ENCODE measurements around the gene WDR48.

Gene WDR48

DNA sequence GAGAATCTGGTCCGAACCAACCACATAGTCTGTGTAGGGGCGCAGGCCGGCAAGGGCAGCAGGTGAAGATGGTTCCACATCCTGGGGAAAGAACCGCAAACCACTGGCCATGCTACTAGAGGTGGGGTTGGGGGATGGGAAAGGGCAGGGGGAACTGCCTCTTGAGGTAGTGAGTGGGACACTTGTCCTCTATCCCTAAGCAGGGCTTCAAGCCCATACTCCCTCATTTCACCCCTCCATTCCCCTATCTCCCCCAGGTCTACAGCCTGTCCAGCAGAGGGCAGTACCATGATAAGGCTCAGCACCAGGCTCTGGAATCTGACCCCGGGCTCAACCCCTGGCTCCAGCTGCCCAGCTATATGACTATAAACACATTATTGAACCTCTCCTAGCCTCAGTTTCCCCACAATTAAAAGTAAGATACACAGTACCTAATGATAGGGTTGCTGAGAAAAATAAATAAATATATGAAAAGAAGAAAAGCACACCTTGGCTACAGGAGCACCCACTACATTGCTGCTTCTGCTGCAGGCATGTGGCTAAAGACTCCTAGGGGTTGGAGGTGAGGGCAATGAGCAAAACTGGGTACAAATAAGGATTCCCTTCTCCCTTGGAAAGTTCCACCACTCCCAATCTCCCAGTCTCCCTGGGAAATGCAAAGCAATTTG lies 49.3 kb downstream of the WDR48 start:
- peak in 1 of 56 donors; percentile 10 for DNase-seq

DNA sequence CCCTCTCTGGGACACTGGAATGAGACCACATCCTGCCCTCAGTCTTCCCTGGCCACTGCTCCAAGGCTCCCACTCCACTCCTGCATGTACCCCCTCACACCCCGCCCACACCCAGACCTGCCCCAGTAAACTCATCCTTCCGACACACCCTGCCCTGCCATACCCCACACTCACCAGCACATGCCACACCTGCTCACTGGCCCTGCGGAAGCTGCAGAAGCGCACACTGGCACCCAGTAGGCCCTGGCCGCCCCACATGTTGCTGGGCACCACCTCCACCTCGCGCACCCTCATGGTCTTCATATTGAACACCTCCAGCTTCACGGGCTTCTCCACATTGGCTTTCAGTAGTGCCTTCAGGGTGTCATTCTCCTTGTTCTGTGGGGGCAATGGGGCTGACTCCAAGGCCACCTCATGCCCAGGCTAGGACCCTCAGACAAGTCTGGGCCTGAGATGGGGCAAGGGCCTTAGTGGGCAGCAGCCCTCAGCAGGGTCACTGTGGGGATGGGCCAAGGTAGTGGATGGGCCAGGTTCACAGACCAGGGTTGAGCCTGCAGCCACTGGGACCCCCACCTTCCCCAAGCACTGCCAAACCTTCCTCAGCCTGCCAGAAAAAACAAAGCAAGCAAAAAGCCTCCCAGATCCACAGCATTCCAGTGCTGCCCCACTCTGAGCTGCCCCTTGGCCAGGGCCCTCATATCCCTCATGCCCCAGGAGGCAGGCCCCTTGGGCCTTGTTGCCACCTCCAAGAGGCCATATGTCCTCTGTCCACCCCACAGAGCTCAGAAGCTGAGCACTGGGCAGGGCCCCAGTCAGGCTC lies 50.9 kb downstream of the WDR48 start:
- no peak for DNase-seq

DNA sequence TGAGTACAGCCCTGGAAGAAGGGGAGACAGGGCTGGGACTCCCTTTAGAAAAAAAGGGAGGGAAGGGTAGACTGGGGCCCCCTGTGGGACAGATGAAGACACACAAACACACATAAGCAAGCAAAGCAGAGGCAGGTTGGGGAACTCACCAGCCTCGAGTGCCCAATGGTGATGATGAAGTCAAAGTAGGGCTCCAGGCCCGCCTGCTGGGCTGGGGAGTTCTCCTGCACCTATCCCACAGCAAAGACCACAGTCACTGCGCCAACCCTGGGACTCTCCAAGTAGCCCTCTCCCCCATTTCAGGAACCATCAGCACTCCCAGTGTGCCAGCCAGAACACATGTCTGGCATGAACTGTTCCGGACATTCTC lies 51.5 kb downstream of the WDR48 start:
- no peak for DNase-seq

DNA sequence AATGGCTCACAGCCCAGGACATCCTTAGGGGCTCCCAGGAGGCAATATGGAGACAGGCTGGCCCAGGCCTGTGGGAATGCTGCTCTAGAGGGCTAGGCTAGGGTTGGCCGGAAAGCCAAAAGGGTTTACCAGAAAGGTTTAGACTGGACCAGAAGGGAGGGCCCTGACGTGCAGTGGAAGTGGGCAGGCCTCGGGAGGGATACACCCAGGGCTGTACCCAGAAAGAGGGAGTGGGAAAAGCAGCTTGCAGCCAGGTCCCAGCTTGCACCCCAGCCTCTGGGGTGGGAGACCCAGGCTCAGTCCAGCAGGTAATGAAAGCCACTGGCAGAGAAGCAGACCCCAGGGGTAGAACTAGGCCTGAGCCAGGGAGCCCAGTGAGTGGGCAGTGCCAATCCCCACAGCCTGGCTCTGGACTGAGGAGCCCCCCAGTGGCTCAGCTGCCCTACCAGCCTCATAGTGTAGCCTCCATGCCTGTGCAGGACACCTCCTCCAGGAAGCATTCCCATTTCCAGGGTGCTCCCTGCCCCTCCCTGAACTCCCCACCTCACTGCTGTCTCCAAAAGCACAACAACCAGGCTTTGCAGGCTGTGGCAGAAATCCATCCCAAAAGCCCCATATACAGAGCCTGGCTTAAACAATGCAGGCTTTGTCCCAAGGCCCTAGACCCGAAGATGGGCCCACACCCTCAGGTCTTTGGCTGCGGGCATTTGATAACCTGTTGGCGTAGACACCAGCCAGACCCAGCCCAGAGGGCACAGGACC lies 52.2 kb downstream of the WDR48 start:
- DNase-seq: no peak

DNA sequence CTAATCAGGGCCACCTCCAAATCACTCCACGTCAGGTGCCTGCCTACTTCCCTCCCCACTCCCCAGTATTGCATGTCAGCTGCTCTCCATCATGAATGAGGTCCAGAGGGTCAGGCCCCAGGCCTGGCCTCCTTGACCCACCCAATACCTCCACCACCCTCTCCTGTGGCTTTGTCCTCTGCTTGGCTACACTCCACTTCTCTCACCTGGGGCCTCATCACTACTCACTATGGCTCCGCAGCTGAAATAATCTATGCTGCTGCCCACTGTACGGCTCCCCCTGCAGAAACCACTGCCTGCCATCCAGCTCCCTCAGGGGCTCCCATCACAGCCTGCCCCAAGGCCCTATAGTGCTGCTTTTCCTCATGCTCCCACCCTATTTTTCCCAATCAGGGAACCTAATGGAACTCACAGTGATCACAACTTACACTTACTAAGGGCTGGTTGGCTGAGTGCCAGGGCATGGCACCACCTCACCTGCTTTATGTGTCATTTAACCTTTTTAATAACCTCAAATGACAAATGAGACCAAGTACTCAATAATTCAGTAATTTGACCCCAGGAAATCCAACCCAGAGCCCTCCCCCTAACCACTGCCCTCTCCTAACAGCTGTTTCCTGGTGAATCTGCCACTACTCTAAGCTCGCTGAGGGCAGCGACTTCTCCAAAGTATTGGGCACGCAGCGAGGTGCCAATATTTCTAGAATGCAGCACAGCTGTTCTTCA lies 53.3 kb downstream of the WDR48 start:
- DNase-seq: no peak

DNA sequence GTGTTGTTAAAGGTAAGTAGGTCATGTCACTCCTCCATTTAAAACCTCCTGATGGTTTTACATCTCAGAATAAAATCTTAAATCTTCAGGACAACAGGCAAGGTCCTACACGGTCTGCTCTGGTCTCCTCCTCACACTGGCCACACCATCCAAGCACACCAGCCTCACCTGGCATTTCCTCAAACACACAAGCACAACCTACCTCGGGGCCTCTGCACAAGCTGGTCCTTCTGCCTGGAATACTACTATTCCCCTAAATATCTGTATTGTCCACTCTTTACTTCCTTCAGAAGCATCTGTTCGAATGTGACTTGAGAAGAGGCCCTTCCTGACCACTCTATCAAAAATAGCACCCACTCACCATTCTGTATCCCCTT lies 53.9 kb downstream of the WDR48 start:
- DNase-seq: no peak

DNA sequence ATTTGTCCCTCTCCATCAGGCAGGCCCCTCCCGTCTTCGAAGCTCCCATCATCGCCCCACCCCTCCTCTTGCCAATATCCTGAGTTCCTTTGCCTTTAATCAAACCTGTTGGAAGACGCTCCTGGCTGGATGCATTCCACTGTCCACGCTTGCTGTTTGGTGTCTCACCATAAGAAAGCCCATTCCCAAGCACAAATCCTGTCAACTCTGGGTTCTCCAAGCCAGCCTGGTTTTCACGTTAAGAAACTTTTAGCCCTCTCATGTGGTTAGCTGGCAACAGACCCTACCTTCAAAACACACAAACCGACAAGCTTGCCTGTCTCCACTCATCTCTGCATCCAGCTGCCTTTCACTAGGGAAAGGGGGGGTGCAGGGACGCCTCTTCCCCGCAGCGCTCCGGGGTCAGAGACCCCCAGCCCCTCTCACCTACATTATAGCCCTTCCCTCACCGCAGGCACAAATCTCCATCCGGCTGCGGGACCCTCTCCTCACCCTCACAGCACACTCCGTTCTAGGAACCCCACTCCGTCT lies 54.5 kb downstream of the WDR48 start:
- DNase-seq: peak in 1 of 56 donors; percentile 10

DNA sequence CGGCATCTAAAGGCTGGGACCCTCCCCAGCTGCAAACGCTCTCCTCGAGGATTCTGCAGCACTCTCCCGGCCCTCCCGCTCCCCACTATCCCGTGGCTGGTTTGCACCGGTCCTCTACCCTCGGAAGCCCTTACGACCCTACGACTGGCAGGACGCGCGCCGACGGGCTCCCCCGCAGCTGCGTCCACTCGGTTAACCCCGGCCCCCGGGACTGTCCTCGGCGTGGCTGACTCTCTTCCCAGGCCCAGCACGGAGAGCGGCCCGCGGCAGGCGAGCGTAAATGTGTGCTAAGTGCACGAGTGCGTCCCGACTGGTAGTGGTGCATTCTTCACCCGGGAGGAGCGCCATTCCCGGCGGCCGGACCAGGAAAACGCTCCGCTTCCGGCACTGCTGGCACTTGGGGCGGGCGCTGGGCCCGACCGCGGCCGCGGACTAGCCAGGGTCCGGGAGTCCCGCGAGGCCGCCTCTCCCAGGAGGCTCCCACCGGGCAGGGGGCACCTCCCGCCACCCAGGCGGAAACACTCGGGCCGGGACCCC lies 55.1 kb downstream of the WDR48 start:
- peak in 22 of 56 donors; percentile 34 to 73 (median 55) for DNase-seq

DNA sequence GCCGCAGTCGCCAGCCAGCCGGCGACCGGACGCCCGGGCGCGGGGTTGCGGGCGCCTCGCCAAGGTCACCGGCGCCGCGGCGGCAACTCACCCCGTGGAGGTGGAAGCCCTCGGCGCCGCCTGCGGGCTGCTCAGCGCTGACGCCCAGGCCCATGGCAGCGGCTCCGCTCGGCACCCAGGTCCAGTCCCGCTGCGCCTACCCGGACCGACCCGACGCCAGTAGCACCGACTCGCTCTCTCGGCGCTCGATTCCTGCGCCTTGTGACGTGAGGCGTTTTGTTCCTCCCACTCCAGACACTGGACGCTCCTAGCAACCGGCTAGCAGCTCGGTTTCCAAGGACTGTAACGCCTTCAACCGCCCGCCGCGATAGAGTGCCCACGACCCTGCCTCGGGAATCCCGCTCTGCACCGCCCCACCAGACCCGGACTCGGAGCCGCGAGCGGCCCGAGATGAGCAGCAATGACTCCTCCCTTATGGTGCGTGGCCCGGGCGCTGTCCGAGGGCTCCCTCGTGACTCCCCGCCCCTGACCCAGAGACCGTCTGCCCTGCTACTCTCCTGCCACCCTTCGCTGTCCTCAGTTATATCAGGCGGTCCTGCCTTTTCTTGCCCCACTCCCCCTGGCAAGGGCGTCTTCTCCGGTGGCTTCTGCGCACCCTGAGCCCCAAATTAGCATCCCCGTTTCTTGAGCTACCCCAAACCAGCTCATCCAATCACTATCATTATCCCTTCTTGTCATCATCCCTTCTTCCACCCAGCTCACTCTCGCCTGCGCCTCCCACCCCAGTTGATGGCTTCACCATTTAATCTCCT lies 55.8 kb downstream of the WDR48 start, which contains the start of the genes GORASP1 and TTC21A:
GORASP1 (minus strand) TSS at position 240 of the 812 bp plus-strand sequence; CDS start at position 154, 86 bp downstream.
TTC21A (plus strand) TSS at position 293 of the 812 bp plus-strand sequence; CDS start at position 451, 158 bp downstream.
- DNase-seq: peak; percentile 45 to 94 (median 84)

DNA sequence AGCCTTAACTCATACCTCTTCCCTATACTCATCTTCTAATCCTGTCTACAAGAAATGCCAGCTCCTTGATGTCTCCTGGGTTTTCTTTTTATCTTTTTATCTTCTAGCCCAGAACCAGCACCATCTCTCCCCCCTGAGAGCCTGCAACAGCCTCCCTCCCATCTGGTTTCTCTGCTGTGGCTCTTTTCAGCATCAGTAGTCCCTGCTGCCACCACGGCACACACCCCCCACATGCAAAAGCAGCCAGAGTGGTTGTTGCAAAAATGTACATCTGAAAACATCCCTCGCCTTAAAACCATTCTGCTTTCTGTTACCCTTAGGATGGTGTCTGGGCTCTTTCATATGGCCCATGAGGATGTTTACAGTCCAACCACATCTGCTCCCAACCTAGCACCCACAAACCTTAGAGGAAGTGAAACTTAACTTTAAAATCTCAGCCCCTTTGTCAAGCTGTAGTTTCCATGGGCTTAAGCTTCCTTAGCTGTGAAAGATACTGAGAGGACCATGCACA lies 56.4 kb downstream of the WDR48 start:
- DNase-seq: peak in 3 of 56 donors; percentile 32 to 71 (median 44)

DNA sequence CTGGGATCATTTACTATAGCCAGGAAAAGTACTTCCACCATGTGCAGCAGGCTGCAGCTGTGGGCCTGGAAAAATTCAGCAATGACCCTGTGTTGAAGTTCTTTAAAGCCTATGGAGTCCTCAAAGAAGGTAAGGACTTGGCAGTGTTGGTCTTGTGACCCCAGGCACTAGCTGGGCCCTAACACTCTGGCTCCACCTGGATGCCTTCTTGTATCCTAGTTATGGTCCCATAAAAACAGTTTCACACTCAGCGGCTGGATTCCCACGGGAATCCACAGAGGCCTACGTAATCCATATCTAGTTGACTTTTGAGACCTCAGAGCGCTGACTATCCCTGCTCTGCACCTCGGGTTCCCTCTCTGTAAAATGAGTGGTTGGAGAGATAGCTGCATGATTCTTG lies 57.3 kb downstream of the WDR48 start:
- no peak for DNase-seq

DNA sequence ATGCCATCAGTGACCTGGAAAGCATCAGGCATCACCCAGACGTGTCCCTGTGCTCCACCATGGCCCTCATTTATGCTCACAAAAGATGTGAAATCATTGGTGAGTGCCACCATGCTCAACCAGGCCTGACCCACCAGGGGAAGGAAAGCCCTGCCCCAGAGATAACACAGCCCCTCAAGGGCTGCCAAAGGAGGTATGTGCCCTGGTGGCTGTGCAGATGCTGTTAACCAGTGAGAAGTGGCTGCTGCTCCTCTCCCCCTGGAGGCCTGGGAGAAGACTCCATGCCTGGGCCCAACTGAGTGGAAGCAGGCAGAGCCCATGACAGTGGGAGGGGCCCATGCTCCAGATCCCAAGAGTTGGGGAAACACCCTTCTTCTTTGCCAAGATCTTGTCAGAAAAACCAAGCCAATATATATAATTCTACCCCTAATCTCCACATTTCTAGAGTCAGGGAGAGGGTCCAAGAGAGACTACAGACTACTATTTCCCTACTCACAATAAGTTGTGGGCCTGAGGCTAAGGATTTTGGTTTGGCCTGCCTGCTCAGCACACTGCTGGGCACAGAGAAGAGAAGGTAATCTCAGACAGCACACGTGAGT lies 58.3 kb downstream of the WDR48 start:
- DNase-seq: no peak

DNA sequence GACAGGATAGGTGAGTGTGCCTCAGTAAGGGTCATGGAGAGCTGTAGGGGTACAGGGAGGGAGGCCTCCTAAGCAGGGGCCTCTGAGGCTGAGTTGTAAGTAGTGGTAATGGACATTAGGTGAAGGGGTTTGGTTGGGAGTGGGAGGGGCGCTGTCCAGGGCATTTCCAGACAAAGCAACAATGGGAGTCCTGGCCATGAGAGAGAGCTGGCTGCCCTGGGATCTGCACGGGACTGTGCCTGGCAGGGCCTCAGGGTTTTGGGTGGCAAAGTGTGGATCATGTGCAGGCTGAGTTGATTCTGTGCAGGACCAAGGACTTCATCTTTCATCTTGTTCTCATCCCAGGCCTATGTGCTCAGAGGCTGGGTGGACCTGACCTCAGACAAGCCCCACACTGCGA lies 60.3 kb downstream of the WDR48 start:
- DNase-seq: no peak

DNA sequence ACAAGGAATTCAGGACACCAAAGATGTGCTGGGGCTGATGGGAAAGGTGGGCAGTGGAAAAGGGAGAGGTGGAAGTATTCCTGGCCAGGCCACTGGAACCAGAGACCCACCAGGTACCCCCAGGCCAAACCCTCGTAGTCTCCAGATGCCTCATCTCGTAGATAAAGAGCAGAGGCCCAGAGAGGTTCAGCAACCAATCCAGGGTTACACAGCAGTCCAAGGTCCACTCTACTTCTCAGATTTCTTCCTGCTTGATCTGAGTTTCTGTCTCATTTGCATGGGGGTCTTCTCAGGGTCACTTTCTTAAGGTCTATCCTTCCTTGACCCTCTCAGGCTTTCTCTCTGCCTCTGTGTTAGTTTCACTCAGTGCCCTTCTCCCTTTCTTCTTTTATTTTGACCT lies 60.7 kb downstream of the WDR48 start:
- no peak for DNase-seq

DNA sequence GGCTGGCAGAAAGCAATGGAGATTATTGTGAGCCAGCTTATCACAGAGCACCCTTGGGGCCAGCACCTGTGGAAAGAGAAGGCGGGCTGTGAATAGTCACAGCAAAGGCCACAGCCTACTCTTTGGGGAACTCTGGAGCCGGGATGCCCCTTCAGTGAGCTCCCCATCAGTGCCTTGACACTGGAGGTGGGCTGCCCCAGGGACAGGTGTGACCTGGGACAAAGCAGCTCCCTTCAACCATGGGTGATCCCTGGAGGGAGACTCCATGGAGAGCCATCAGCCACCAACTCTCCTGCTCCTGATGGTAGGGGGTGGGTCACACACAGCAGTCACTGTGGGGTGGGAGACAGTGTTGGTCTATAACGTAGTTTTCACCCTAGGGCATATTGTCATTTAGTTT lies 61.5 kb downstream of the WDR48 start:
- DNase-seq: no peak

DNA sequence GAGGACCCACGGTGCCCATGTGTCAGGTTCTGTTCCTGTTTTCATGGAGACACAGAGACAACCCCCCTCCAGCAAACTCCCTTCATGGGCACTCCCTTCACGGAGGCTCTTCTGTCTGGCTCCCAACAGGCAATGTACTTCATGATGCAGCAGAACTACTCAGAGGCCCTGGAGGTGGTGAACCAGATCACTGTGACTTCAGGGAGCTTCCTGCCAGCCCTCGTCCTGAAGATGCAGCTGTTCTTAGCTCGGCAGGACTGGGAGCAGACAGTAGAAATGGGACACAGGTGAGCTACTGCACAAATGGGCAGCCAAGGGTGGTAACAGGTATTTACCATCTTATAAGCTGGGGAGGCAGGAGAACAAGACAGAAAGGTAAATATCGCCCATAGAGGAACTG lies 62.6 kb downstream of the WDR48 start:
- DNase-seq: no peak

DNA sequence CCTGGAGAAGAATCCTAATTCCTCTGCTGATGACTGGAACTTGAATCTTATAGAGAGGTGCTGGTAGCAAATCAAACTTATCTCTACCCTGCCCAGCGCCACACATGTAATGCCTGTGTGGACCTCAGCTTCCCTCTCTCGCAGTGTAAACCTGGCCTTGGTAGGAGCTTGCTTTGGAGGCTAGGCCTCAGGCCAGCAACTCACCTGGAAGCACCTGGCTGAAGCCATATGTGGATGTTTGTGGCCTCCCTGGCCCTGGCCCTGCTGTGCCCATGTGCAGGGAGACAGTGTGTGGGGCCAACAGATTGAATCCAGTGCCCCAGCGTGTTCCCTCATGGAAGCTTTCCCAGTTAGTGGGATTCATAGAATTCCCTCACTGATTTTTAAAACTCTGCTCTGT lies 64.1 kb downstream of the WDR48 start:
- no peak for DNase-seq

DNA sequence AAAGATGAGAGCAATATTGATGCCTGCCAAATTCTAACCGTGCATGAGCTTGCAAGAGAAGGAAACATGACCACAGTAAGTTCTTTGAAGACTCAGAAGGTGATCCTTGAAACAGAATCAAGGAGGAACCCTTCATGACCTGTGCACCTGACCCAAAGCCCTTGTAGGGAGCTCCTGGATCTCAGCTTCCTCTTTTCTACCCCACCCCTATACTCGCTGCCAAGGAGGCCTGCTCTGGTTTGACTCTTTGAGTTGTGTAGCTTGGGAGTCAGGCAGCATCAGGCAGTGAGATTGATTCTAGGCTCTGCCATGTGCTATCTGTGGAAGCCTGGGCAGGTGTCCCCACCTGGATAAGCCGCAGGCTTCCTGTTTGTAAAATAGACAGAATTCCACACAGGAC lies 66.3 kb downstream of the WDR48 start:
- DNase-seq: no peak

Data from nucleus accumbens (tissue), 56 donors.